ENCODE measurements around the gene GCFC2.

GRCh38 chr2:75688196-75688595 lies 22.5 kb downstream of the GCFC2 start:
- TF ChIP-seq, protein P1, sequence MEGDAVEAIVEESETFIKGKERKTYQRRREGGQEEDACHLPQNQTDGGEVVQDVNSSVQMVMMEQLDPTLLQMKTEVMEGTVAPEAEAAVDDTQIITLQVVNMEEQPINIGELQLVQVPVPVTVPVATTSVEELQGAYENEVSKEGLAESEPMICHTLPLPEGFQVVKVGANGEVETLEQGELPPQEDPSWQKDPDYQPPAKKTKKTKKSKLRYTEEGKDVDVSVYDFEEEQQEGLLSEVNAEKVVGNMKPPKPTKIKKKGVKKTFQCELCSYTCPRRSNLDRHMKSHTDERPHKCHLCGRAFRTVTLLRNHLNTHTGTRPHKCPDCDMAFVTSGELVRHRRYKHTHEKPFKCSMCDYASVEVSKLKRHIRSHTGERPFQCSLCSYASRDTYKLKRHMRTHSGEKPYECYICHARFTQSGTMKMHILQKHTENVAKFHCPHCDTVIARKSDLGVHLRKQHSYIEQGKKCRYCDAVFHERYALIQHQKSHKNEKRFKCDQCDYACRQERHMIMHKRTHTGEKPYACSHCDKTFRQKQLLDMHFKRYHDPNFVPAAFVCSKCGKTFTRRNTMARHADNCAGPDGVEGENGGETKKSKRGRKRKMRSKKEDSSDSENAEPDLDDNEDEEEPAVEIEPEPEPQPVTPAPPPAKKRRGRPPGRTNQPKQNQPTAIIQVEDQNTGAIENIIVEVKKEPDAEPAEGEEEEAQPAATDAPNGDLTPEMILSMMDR (IDR thresholded peaks at IDR 0.05 in 2 of 3, conservative IDR thresholded peaks at IDR 0.05 in 1 of 3; ENCODE audit: borderline replicate concordance in 1 of 3, insufficient read depth in 1 of 3, low read depth in 2 of 3, low read length in 2 of 3), result no peak
- TF ChIP-seq POLR2A (IDR thresholded peaks at IDR 0.05; ENCODE audit: borderline replicate concordance, extremely low read depth, insufficient read depth, insufficient read length), result no peak
- no peak for TF ChIP-seq RAD21 (IDR thresholded peaks at IDR 0.05; ENCODE audit: low read depth)
- no peak for TF ChIP-seq CEBPB (IDR thresholded peaks at IDR 0.05; ENCODE audit: low read depth)
- no peak for TF ChIP-seq REST (IDR thresholded peaks at IDR 0.05; ENCODE audit: low read depth)
- TF ChIP-seq EGR1 (IDR thresholded peaks at IDR 0.05; ENCODE audit: low read depth), result no peak
- TF ChIP-seq YY1 (IDR thresholded peaks at IDR 0.05; ENCODE audit: extremely low read depth, insufficient replicate concordance, low read depth, low read length), result no peak
- no peak for TF ChIP-seq ZNF274 (IDR thresholded peaks at IDR 0.05; ENCODE audit: low read depth, low read length)
- no peak for TF ChIP-seq POLR2AphosphoS5 (IDR thresholded peaks at IDR 0.05; ENCODE audit: low read depth, low read length)
- TF ChIP-seq EZH2 (IDR thresholded peaks at IDR 0.05), result no peak
- TF ChIP-seq JUND (IDR thresholded peaks at IDR 0.05), result no peak
- TF ChIP-seq ZFX (IDR thresholded peaks at IDR 0.05), result no peak
- TF ChIP-seq SRF (IDR thresholded peaks at IDR 0.05; ENCODE audit: low read depth), result no peak
- TF ChIP-seq SP1 (IDR thresholded peaks at IDR 0.05; ENCODE audit: low read depth), result no peak

All from HCT116 (cell line).